ENCODE results near the gene AP1M1.

- no peak for TF ChIP-seq CTCF (IDR thresholded peaks at IDR 0.05)
- no peak for TF ChIP-seq CREM (CRISPR knock-in tag; IDR thresholded peaks at IDR 0.05)
- no peak for TF ChIP-seq ZNF263 (CRISPR knock-in tag; IDR thresholded peaks at IDR 0.05; ENCODE audit: low read depth)
- TF ChIP-seq JAZF1 (CRISPR knock-in tag; IDR thresholded peaks at IDR 0.05) = no peak
- TF ChIP-seq ZNF416 (CRISPR knock-in tag; IDR thresholded peaks at IDR 0.05) = no peak
- TF ChIP-seq, protein P1, sequence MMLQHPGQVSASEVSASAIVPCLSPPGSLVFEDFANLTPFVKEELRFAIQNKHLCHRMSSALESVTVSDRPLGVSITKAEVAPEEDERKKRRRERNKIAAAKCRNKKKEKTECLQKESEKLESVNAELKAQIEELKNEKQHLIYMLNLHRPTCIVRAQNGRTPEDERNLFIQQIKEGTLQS (CRISPR knock-in tag; conservative IDR thresholded peaks at IDR 0.05) = no peak
- TF ChIP-seq NFYB (CRISPR knock-in tag; conservative IDR thresholded peaks at IDR 0.05; ENCODE audit: low read depth) = no peak
- no peak for TF ChIP-seq HMGXB4 (CRISPR knock-in tag; IDR thresholded peaks at IDR 0.05)
Observed at GRCh38 chr19:16208064-16208759, 10.5 kb downstream of the AP1M1 start.
